Suprapubic skin (tissue), 4 donors: ENCODE measurements around the gene PCNT. TPM values are rescaled to one million over a fixed set of nuclear protein-coding genes. Genes with fewer than 3 reads are reported as not detected.
A peak's percentile ranks its signal among the peaks of the same experiment; 100 is the strongest.

Experiments
- DNase-seq, 2 donors: peaks; one replicate each; pipeline ENCODE4 v3.0.0-alpha.2; 2019; ENCODE audit warnings: low spot score in 2 of 2
- H3K27ac ChIP-seq: fragments of 200-600 bp; sonication (generic); one replicate; pipeline ENCODE4 v1.5.1; 2019
- H3K27me3 ChIP-seq: fragments of 200-600 bp; sonication (generic); one replicate; pipeline ENCODE4 v1.5.1; 2019
- H3K36me3 ChIP-seq: fragments of 200-600 bp; sonication (generic); one replicate; pipeline ENCODE4 v1.5.1; 2019
- H3K4me1 ChIP-seq: fragments of 200-600 bp; sonication (generic); one replicate; pipeline ENCODE4 v1.5.1; 2019
- H3K4me3 ChIP-seq: fragments of 200-600 bp; sonication (generic); one replicate; pipeline ENCODE4 v1.5.1; 2019; ENCODE audit warnings: mild to moderate bottlenecking
- H3K9me3 ChIP-seq: fragments of 200-600 bp; sonication (generic); one replicate; pipeline ENCODE4 v1.5.1; 2019
- CTCF ChIP-seq, 2 donors: fragments of 200-600 bp in 1 of 2; fragments of 450-650 bp in 1 of 2; sonication (generic) in 1 of 2; IDR thresholded peaks; one replicate each; pipeline ENCODE4 v1.5.1; 2016 to 2019; ENCODE audit warnings: antibody characterized with exemption in 2 of 2, mild to moderate bottlenecking in 1 of 2, moderate library complexity in 1 of 2
- EP300 ChIP-seq: sonication (generic); formaldehyde crosslinking; IDR thresholded peaks from one replicate; pipeline ENCODE4 v1.6.1; 2017; ENCODE audit warnings: antibody characterized with exemption
- POLR2A ChIP-seq, 2 donors: fragments of 450-650 bp; IDR thresholded peaks; one replicate each; pipeline ENCODE4 v1.6.1; 2017; ENCODE audit warnings: antibody characterized with exemption in 2 of 2, mild to moderate bottlenecking in 2 of 2, moderate library complexity in 2 of 2
- POLR2AphosphoS5 ChIP-seq, 3 donors: sonication (generic); formaldehyde crosslinking; IDR thresholded peaks; one replicate each; pipeline ENCODE4 v1.6.1; 2017; ENCODE audit warnings: antibody characterized with exemption in 3 of 3
- WGBS: methylation state at CpG from one replicate; pipeline ENCODE4 v1.1.5; 2018; 5-methylcytosine and 5-hydroxymethylcytosine counted together
- total RNA-seq, 4 donors: library from RNA; depleted of rRNA; stranded (reverse); fragments of >200 nt; gene quantifications; one replicate each; pipeline ENCODE4 v1.1.0, GENCODE V29; 2016

PCNT gene
- total RNA-seq, 4 donors from 2014 or later, result 27.4 to 65.2 (median 47.0) TPM

DNA sequence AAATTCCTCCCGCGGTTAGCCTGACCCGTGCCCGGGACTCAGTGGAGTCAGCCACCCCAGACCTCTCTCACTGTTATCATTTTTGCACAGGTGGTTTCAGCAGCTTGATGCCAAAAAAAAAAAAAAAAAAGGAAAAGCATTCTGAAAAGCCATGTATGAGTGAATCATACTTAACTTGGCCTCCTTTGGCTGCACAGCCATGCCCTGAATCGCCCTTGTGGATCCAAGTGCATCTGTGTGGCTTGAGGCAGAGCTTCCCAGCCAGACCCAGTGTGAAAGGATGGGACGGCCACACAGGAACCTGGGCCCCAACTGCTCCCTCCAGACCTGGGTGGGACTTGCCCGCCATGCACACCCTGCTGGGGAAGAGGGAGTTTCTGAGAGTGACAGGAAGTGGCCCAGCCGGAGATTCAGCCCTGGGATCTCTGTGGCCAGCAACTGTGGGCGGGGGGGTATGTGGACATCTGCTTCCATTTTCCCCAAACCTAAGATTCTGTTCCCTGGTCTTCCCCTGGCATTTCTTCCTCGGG, 29.2 kb upstream of the PCNT start:
- Histone ChIP-seq H3K27ac (peak overlapping the region; percentile 3), H3K4me3 (no peak overlapping the region), H3K4me1 (peaks cover 28% of the 10 kb centered on the region), H3K27me3 (no peaks in the 10 kb centered on the region), H3K9me3 (no peaks in the 10 kb centered on the region), H3K36me3 (peaks cover 8% of the 10 kb centered on the region)
- TF ChIP-seq CTCF (IDR thresholded peaks at IDR 0.05), result no peak
- TF ChIP-seq POLR2A (IDR thresholded peaks at IDR 0.05), result no peak
- no peak for TF ChIP-seq EP300
- TF ChIP-seq POLR2AphosphoS5 (IDR thresholded peaks at IDR 0.05), result no peak
- DNase-seq, result no peak
- 67% methylated on average over 10 of the region's 10 CpGs for WGBS

DNA sequence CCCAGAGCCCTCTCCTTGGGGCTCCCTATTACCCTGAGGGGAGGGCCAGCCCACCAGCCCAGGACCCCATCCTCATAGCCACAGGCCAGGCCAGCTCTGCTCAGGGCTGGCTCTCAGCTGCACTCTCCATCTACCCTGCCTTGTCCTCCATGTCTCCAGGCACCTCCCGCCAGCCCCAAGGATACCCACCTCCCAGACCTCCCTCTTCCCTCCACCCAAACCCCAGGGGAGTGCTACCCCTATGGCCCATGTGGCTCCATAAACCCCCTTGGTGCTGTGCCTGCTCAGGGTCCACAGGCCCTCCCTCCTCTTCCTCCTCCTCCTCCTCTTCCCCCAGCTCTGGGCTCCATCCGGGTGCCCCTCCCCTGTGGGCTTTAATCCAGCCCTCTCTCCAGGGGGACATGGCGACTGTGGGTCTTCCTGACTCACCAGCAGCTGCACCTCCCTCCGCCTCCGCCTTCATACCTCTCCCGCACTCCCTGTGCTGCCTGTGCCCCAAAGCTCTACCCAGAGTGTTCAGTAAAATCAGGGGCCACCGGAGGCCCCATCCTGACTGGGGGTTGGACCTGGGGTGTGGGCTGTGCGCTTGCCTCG, 28.7 kb upstream of the PCNT start:
- Histone ChIP-seq H3K27ac (peak overlapping the region; percentile 3), H3K4me1 (peaks cover 28% of the 10 kb centered on the region), H3K9me3 (no peaks in the 10 kb centered on the region), H3K4me3 (no peak overlapping the region), H3K27me3 (no peaks in the 10 kb centered on the region), H3K36me3 (peaks cover 8% of the 10 kb centered on the region)
- WGBS, result 50% methylated on average over 7 of the region's 9 CpGs
- DNase-seq, result no peak
- TF ChIP-seq POLR2A (IDR thresholded peaks at IDR 0.05) (no peak), EP300 (no peak), CTCF (IDR thresholded peaks at IDR 0.05) (no peak), POLR2AphosphoS5 (IDR thresholded peaks at IDR 0.05) (no peak)

DNA sequence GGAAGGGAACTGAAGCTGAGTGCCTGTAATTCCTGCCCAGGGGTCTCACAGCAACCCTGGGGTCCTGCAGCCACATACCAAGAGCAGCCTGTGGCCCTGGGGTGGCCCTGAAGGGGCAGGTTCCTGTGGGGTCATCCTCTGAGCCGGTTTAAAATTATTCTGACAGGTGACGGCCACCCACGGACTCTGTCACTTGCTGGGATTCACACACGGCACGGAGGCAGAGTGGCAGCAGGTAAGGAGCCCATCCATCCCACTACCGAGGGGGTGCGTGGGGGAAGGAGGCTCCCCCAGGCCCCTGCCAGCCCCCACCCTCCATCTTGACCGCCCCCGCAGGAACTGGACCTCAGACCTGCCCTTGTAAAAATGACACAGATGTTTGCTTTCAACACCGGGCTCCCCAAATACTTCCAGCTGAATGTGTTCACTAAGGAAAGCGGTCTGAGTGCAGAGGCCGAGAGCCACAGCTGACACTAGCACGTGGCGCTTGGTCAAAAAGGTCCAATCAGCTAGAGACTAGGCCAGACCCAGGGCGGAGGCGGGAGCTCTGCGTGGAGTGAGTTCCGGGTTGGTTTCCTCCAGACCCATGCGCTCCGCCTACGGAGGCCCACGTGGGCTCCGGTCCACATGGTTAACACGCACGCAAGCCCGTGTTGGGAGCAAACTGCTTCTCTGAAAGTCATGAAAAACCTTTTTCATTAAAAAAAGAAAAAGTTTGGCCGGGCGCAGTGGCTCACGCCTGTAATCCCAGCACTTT, 27.8 kb upstream of the PCNT start:
- peaks cover 28% of the 10 kb centered on the region for H3K4me1 ChIP-seq
- TF ChIP-seq CTCF (IDR thresholded peaks at IDR 0.05) (no peak), POLR2AphosphoS5 (IDR thresholded peaks at IDR 0.05) (peak in 1 of 3 donors; percentile 58)
- H3K36me3 ChIP-seq, result peaks cover 8% of the 10 kb centered on the region
- H3K27ac ChIP-seq, result peak overlapping the region; percentile 43
- H3K4me3 ChIP-seq, result peak overlapping the region; percentile 50
- H3K27me3 ChIP-seq, result no peaks in the 10 kb centered on the region
- 81% methylated on average over 15 of the region's 29 CpGs for WGBS
- H3K9me3 ChIP-seq, result no peaks in the 10 kb centered on the region
- peak; percentile 91 to 95 for DNase-seq

- Histone ChIP-seq H3K27me3 (no peaks in the 10 kb centered on the region), H3K4me3 (peak overlapping the region; percentile 50), H3K36me3 (peaks cover 11% of the 10 kb centered on the region), H3K4me1 (peaks cover 28% of the 10 kb centered on the region), H3K9me3 (no peaks in the 10 kb centered on the region), H3K27ac (peak overlapping the region; percentile 43)
- no peak for DNase-seq
- whole genome bisulfite sequencing, result 4% methylated on average over 50 of the region's 84 CpGs
- TF ChIP-seq POLR2AphosphoS5 (IDR thresholded peaks at IDR 0.05), result no peak
- no peak for TF ChIP-seq CTCF (IDR thresholded peaks at IDR 0.05)
- TF ChIP-seq POLR2A (IDR thresholded peaks at IDR 0.05), result no peak
- no peak for TF ChIP-seq EP300
Measured at GRCh38 chr21:46297338-46298271, 26.4 kb upstream of the PCNT start.
